Fibroblast of upper back skin (primary cell): ENCODE results near the gene OSMR.

Experiments used
- DNase-seq: peaks from one replicate; pipeline ENCODE4 v3.0.0-alpha.2; 2013

The OSMR gene

DNA sequence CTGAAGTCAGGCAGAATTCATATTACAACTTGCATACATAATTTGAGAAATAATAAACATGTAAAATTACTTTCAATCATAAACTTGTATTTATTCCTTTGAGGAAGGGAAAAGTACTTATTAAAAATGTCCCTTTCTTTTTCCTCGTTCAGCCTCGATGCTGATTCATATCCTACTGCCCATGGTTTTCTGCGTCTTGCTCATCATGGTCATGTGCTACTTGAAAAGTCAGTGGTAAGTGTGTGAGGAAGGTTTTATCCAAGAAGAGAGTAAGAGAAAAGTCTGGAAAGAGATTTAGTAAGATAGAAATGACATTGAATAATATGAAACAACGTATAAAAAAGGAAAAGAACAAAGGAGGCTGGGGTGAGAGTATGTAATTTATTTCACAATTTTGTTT, 85.9 kb downstream of the OSMR start:
- DNase-seq: no peak

GRCh38 chr5:38932854-38933408, 87.1 kb downstream of the OSMR start:
- DNase-seq: no peak

DNA sequence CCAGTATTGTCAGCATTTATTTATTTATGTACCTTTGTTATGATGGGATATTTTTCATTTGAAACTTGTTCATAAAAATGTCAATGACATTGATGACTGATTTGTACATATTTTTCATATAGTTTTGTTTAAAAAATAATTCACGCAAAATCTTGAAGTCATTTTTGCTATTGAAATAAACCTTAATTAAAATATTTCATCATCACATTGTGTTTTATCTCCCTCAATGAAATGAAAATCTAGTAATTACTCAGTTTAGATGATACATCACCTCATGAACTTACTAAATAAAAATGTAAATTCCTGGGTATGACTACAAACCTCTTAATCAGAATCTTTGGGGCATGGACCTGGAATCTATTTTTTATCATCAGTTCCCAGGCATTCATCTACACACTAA, 89.6 kb downstream of the OSMR start:
- no peak for DNase-seq

DNA sequence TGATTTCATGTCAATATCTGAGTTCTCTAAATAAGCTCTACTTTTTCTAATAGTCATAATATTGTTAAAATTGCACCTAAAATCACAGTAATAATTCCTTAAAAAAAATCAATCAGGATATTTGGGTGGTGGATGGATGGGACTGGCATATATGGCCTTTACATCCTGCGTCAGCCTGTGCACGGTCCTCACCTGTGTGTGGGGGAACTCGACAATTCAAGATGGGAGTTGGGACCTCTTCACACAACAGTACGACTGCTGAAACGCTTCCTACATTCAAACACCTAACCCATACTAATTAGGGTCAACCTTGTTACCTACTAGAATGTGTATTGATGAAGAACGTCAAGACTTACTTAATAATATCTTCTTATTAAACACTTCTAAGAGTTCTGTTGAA, 90.5 kb downstream of the OSMR start:
- no peak for DNase-seq

- DNase-seq: peak; percentile 33
Observed at GRCh38 chr5:38938424-38938823, 92.6 kb downstream of the OSMR start.

DNA sequence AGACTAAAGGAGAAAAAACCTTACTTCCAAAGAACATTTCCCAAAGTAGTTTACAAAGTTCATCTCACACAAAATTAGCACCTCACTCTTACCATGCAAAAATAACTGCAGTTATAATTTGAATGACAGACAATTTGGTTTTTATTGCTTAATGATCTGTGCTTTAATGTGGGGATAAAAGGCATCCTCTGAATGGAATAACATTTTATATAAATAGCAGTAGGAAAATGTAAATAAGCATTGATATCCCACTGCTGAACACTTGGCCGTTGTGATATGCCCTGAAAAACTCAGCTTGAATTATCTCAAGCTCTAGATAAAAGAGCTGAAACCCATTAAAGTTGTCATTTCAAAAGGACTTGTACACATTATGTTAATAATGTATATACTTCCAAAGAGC, 93.2 kb downstream of the OSMR start:
- DNase-seq: no peak

DNA sequence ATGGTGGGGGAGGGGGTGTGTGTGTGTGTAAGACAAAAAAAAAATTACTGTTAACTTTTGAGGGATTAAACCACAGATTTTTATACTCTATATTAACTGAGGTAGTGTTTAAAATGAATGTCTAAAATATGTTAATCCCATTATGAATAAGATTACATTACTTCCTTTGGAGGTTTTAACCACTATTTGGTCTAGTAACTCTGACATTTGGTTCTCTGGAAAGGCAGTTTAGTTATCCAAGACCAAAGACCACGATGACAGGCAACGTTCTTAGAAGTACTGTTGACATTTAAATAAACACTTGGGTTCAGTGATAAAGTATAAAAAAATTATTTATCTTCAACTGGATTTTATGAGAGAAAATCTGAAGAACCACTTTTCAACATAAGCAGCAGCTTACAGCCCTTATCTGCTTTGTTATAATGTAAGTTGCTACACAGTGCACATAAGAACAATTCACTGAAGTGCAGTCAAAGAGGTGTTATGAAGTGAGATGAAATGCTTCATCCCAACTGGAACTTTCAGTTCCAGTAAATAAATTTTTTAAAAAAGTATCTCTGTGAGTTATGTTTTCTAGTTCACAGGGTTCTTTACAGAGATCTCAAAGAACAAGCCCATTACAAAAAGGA, 94.5 kb downstream of the OSMR start:
- no peak for DNase-seq

DNA sequence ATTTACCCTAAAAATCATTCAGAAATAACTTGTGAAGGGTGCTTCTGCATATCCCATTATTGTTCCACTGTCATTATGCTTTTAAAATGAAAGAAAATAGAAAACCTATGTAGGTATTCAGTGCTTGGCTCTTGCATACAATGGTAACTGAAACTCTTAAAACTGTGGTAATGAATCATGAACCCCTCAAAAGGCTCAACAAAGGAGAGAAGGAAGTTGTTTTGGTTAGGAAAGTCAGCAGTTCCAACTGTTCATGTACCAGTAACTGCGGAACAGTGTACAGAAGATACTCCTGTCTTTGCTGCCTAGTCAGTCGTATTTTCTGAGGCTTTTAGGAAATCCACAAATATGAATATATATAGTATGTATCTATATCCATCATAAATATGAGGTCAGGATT, 96.1 kb downstream of the OSMR start:
- DNase-seq: no peak

DNA sequence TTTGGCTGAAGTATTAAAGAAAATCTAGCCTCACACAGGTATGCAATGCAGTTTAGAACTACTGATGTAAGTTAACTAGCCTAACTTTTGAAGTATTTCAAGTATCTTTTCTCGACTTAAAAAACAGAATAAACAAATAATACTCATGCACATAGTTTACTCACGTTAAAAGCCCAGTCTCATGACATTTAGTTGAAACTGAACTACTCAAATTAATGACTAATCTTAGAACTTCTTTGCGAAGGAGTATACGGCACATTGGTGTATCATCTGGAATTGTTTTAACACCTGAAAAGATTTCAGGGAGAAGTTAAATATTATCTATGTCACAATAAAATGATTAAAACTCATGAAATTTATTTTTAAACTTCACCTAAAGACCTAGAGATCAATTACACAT, 98.5 kb downstream of the OSMR start:
- DNase-seq: no peak

DNA sequence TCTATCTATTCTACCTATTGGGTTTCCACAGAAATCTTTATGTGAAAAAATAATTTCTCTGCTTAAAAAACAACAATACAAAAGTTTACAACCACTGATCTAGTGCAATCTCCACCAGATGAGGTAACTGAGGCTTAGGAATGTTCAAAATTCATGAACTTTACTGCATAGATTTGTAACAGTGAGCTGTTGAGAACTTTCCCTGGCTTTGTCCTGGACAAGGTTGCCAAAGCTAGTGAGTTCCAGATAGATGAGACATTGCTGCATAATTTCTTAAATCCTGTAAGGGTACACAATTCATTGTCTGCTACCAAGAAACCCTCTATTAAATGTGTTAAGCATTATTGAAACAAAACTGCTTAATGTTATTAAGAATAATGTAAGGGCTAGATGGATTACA, 102.7 kb downstream of the OSMR start:
- peak; percentile 39 for DNase-seq

DNA sequence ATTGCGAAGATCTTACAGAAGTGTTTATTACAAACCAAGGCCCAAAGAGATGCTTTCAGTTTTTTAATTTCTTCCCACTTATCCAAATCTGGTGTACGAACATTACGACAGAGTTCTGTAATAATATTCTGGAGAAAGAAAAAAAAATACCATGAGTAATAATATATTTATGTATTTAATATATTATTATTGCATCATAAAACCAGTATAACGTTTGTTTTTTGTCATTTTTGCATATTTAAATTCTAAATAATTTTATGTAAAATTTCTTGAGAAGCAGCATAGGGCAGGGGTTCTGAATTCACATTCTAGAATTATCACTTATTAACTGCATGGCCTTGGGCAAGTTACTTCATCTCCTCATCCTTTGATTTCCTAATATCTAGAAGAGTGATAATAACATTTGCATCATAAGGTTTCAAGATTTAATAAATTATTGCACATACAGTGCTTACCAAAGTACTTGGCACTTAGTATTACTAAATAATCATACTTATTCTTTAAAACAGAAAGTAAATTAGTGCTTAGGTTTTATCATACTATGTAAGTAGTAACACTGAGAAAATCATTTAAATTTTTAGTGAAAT, 107.7 kb downstream of the OSMR start:
- DNase-seq: no peak

DNA sequence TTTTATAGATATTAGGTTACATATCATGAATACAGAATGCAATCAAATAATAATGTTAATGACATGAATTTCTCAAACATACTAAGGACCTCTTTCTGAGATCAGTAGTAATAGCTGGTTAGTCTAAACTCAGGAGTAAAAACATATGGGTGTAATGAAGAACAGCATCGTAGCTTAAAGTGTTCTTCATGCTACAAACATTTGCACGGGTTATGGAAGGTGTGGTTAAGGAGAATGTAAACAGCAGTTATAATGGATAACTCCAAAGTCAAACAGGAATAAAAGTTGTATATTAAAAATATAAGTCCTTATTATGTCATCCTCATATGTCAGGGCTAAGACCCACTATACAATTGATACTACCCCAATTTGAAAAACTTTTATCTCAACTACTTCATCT, 115.9 kb downstream of the OSMR start:
- DNase-seq: no peak

DNA sequence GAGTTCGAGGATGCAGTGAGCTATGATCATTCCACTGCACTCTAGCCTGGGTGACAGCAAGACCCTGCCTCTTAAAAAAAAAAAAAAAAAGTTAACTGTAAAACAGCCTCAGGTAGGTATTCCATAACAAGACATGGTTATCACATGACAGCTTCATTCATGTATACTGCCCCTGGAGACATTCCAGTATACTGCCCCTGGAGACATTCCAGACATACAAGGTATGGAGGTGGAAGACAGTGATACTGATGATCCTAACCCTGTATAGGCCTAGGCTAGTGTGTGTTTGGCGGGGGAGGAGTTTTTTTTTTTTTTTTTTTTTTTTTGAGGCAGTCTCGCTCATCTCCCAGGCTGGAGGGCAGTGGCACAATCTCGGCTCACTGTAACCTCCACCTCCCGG, 122.9 kb downstream of the OSMR start:
- DNase-seq: no peak

GRCh38 chr5:38978036-38978435, 132.2 kb downstream of the OSMR start:
- no peak for DNase-seq

DNA sequence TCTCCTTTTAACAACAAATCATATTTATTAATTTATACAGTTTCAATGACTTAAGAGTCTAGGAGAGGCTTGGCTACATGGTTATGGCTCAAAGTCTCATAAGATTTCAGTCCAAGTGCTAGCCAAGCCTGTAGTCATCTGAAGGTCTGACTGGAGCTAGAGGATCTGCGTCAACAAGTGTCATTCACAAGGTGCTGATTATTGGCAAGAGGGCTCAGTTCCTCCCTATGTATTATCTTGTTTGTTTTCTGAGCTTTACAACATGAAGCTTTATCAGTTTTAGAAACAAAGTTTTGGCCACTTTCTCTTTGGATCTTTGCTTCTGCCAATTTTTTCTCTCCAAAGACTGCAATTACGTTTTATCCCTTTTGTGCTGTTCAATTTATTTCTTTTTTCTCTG, 133.7 kb downstream of the OSMR start:
- DNase-seq: no peak
